HG03095 (cell line): Measurements from ENCODE around the gene WNT7B.

Experiments used
- ATAC-seq: cut with Tn5 transposase; IDR thresholded peaks from one replicate; pipeline ENCODE4 v1.9.1; 2021; ENCODE audit warnings: moderate library complexity; ENCODE audit not compliant: unreplicated experiment

Gene WNT7B

GRCh38 chr22:45879552-45879949 is 97.4 kb downstream of the WNT7B start:
- ATAC-seq: no peak

- ATAC-seq: no peak
Observed at GRCh38 chr22:45878901-45879551, 97.9 kb downstream of the WNT7B start.

- ATAC-seq: no peak
Observed at GRCh38 chr22:45878051-45878781, 98.7 kb downstream of the WNT7B start.

- ATAC-seq: no peak
Observed at GRCh38 chr22:45877651-45878050, 99.3 kb downstream of the WNT7B start.

- no peak for ATAC-seq
Observed at GRCh38 chr22:45877036-45877380, 100.0 kb downstream of the WNT7B start.

- no peak for ATAC-seq
Observed at GRCh38 chr22:45876136-45877035, 100.6 kb downstream of the WNT7B start.

GRCh38 chr22:45872659-45873263 is 104.2 kb downstream of the WNT7B start:
- ATAC-seq: no peak

GRCh38 chr22:45871721-45872120 is 105.2 kb downstream of the WNT7B start:
- ATAC-seq: no peak
